GM18858 (cell line): Measurements from ENCODE around the gene SALL3.

Source experiments
- ATAC-seq: cut with Tn5 transposase; IDR thresholded peaks from one replicate; pipeline ENCODE4 v1.9.1; 2021; ENCODE audit not compliant: unreplicated experiment

Gene SALL3

GRCh38 chr18:78980279-78980771, 707 bp downstream of the SALL3 start:
- no peak for ATAC-seq

- ATAC-seq: no peak
Observed at GRCh38 chr18:78980777-78981380, 1.3 kb downstream of the SALL3 start.

DNA sequence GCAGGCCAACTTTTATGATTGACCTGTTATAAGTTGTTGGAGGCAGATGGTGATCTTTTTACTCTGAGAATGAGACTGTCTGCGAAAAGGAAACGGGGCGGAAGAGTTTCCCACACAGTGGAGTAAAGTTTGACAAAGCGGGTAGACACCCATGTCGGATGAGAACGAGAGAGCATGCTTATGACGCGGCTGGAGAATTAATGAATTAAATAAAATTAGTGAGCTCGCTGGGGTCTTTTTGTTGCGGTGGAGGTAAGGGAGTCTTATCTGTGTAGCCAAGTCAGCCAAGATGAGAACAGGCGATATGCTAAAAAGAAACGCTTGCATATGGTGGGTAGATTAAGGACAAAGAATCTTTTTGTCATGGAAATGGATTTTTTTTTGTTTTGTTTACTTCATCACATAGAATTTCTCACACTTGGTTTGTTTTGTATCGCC, 1.8 kb downstream of the SALL3 start:
- ATAC-seq: no peak

DNA sequence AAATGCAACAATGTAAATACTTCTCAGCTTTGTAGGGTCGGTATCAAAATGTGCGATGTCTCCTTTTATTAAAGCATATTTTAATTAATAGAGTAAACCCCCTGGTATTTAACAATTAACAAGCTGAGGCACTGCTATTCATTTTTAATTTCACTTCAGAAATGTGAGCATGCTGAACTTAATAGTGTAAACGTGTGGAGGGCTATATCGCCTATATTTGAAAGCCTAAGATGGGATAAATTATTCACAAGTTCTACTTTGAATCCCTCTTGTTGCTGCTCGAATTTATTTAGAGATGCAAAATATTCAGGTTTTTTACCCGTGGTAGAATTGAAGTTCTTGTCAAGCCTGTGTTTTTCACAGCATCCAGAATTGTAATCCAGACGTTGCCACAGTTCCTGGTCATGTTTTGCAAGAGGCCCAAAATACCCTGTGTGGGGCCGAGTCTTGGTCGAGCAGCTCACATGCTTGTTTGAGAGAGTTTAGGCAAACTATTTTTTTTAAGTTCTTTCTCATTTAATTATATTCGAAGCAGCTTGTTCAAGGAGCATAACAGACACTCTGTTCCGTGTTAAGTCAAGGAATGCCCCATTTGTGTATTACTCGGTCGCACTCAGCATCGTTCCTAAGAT, 2.5 kb downstream of the SALL3 start:
- ATAC-seq: no peak

DNA sequence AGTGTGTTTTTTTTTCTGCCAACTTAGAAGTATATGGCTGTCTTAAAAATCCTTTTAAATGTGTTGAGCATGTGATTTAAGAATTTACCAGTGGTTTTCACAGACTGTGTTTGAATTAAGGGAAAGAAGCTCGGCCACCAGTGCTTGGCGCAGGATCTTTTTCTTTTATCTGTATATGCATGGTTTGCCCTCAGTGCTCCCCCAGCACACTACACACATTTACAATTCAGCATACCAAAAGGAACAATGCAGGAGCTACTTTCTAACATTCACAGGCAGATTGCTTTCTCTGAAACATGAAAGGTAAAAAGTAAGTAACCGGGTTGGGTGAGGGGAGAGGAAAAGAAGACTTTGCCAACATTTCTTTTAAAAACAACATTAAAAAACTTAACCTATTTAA, 3.9 kb downstream of the SALL3 start:
- ATAC-seq: no peak

GRCh38 chr18:78984941-78985784, 5.5 kb downstream of the SALL3 start:
- no peak for ATAC-seq

DNA sequence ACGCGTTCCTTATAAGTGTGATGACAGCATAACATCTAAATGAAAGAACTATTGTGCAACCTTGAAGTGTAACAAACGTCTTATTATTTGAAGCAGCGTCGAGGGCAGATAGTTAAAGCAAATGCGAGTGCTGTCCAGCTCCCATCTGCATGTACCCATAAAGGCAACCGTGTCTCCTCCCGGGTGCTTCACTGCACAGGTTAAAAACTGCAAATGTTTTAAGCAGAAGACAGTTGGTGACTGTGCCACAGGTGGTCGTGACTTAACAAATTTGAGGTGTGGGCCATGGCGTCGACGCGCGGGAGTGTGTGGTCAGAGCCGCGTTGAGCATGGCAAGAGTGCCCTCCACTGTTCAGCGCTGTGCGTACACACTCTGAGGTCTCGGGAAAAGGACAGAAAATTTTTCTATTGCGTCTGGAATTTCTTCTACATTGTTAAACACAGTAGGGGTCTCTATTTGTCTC, 6.4 kb downstream of the SALL3 start:
- ATAC-seq: no peak

DNA sequence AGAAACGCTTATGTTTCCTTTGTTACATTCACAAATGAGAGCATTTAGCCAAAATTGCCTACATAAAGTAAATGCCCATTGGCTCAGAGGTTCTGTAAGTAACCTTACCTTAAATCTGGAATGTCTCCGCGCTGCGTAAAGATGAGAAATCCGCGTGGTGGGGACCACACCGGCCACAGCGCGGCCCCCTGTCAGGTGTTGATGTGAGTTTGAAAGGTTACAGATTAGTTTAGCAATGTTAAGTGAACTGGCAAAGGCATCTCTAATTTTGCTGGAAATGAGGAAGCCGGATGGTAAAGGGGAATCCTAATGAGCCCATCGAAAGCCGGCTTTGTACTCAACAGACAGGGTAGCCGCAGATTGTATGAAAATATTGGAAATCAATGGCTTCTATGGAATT, 11.8 kb downstream of the SALL3 start:
- no peak for ATAC-seq

DNA sequence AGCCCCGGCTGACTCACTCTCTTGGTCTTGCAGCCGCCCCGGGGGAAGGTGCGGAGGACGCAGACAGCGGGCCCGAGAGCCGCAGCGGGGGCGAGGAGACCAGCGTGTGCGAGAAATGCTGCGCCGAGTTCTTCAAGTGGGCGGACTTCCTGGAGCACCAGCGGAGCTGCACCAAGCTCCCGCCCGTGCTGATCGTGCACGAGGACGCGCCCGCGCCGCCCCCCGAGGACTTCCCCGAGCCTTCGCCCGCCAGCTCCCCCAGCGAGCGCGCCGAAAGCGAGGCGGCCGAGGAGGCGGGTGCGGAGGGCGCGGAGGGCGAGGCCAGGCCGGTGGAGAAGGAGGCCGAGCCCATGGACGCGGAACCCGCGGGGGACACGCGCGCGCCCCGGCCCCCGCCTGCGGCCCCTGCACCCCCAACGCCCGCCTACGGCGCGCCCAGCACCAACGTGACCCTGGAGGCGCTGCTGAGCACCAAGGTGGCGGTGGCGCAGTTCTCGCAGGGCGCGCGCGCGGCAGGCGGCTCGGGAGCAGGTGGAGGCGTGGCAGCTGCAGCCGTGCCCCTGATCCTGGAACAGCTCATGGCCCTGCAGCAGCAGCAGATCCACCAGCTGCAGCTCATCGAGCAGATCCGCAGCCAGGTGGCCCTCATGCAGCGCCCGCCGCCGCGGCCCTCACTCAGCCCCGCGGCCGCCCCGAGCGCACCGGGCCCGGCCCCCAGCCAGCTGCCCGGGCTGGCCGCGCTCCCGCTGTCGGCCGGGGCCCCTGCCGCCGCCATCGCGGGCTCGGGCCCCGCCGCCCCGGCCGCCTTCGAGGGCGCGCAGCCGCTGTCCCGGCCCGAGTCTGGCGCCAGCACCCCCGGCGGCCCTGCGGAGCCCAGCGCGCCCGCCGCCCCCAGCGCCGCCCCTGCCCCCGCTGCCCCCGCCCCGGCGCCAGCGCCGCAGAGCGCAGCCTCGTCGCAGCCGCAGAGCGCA, 12.7 kb downstream of the SALL3 start:
- no peak for ATAC-seq

DNA sequence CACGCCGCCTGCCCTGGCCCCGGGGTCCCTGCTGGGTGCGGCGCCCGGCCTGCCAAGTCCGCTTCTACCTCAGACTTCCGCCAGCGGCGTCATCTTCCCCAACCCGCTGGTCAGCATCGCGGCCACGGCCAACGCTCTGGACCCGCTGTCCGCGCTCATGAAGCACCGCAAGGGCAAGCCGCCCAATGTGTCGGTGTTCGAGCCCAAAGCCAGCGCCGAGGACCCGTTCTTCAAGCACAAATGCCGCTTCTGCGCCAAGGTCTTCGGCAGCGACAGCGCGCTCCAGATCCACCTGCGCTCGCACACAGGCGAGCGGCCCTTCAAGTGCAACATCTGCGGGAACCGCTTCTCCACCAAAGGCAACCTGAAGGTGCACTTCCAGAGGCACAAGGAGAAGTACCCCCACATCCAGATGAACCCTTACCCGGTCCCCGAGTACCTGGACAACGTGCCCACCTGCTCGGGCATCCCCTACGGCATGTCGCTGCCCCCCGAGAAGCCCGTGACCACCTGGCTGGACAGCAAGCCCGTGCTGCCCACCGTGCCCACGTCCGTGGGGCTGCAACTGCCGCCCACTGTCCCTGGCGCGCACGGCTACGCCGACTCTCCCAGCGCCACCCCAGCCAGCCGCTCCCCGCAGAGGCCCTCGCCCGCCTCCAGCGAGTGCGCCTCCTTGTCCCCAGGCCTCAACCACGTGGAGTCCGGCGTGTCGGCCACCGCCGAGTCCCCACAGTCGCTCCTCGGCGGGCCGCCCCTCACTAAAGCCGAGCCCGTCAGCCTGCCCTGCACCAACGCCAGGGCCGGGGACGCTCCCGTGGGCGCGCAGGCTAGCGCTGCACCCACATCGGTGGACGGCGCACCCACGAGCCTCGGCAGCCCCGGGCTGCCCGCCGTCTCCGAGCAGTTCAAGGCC, 13.7 kb downstream of the SALL3 start:
- ATAC-seq: no peak

- ATAC-seq: no peak
Observed at GRCh38 chr18:78994000-78994399, 14.4 kb downstream of the SALL3 start.

GRCh38 chr18:78994531-78994930, 14.9 kb downstream of the SALL3 start:
- ATAC-seq: no peak

- ATAC-seq: no peak
Observed at GRCh38 chr18:78994977-78995582, 15.5 kb downstream of the SALL3 start.

- no peak for ATAC-seq
Observed at GRCh38 chr18:78995740-78996395, 16.2 kb downstream of the SALL3 start.

DNA sequence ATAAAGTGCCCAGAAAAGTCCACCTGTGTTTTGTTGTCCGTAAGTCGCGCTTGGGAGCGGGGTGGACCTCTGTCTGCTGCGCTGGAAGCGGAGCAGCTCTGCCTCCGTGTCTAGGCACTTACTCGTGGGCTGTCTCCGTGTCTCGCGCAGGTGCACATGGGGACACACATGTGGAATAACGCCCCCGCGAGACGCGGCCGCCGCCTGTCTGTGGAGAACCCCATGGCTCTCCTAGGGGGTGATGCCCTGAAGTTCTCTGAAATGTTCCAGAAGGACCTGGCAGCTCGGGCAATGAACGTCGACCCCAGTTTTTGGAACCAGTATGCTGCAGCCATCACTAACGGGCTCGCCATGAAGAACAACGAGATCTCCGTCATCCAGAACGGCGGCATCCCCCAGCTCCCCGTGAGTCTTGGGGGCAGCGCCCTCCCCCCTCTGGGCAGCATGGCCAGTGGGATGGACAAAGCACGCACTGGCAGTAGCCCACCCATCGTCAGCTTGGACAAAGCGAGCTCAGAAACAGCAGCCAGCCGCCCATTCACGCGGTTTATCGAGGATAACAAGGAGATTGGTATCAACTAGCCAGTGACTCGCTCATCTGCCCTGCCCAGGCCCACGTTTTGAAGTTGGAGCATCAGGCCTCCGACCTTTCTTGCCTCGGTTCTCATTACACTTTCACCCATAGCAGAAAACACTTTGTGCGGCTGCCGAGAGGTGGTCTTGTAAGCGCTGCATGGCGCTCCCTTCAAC, 17.3 kb downstream of the SALL3 start:
- ATAC-seq: no peak

DNA sequence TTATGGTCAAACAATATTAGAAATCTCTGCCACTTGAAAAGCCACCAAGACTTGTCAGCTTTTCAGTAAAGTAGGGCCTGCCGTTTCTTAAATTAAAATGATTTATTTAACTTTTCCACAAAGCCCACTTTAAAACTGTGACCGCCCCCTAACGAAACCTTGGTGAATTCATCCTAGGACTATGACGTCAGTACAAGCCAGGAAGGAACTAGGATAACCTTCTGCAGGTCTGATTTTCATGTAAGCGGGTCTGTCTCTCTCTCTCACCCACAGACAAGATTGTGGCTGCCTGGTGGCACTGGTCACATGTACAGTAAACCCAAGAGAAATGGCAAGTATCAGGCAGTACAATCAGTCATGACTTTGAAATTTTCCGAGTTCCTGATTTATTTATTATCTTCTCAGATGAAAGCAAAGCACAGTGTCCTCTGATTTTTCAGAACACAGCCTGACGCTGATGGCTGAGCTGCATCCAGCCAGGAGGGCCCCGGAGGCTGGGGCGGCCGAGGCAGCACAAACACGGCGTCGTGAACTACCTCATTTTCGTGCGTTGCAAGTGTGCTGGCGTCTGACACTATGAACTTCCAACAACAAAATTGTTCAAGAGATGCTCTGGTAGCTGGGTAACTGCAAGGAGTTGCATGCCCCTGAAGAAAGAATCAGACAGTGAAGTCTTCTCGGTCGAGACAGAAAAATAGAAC, 18.9 kb downstream of the SALL3 start:
- no peak for ATAC-seq

DNA sequence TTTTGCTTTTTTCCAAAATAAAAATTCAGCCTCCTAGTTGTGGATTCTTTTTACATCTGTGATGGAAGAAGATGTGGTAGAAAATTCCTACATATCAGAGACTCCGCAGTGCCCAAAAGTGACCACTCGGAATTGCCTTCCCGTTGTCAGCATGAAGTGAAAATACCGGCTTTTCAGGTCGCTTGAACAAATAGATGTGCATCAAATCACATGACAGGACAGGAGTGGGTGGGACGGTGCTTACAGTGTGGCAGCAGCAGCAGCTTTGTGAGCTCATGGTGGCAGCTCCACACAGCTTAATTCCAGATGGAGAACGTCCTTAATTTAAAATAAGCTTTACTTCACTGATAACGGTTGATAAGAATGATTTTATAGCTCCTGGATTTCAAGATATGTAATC, 20.3 kb downstream of the SALL3 start:
- no peak for ATAC-seq
